IPS-18a (cell line): Measurements from ENCODE around the gene BACH2.
"Not testable (repeated sequence)": the region's sequence is repeated elsewhere in the genome, so short reads cannot be mapped to it uniquely, and the experiment has no call there.

Experiments
- H3K27ac ChIP-seq: one replicate; pipeline ENCODE4 v1.5.1; 2013; ENCODE audit warnings: low read length
- H3K27me3 ChIP-seq: one replicate; pipeline ENCODE4 v1.6.1; 2013; ENCODE audit warnings: mild to moderate bottlenecking, low read length; ENCODE audit not compliant: control insufficient read depth, insufficient read depth
- H3K36me3 ChIP-seq: one replicate; pipeline ENCODE4 v1.6.1; 2013; ENCODE audit warnings: low read depth, low read length; ENCODE audit not compliant: control insufficient read depth
- H3K4me1 ChIP-seq: one replicate; pipeline ENCODE4 v1.6.1; 2013; ENCODE audit warnings: low read depth, low read length; ENCODE audit not compliant: control insufficient read depth
- H3K4me3 ChIP-seq: one replicate; pipeline ENCODE4 v1.5.1; 2013; ENCODE audit warnings: low read length
- H3K9ac ChIP-seq: one replicate; pipeline ENCODE4 v1.6.1; 2013; ENCODE audit warnings: mild to moderate bottlenecking, low read length, moderate library complexity
- H3K9me3 ChIP-seq: one replicate; pipeline ENCODE4 v1.6.1; 2013; ENCODE audit warnings: low read depth, low read length; ENCODE audit not compliant: control insufficient read depth

Gene BACH2

GRCh38 chr6:90136837-90137568, 159.6 kb downstream of the BACH2 start:
- no peak overlapping the region for H3K9ac ChIP-seq
- no peak overlapping the region for H3K27ac ChIP-seq
- no peaks in the 10 kb centered on the region for H3K27me3 ChIP-seq
- H3K4me1 ChIP-seq: no peaks in the 10 kb centered on the region
- no peaks in the 10 kb centered on the region for H3K9me3 ChIP-seq
- no peaks in the 10 kb centered on the region for H3K36me3 ChIP-seq
- H3K4me3 ChIP-seq: no peak overlapping the region

- H3K27ac ChIP-seq: no peak overlapping the region
Measured at GRCh38 chr6:90136176-90136575, 160.5 kb downstream of the BACH2 start.

GRCh38 chr6:90135667-90136066, 161.0 kb downstream of the BACH2 start:
- H3K4me3 ChIP-seq: no peak overlapping the region
- no peaks in the 10 kb centered on the region for H3K36me3 ChIP-seq
- H3K27me3 ChIP-seq: no peaks in the 10 kb centered on the region
- H3K27ac ChIP-seq: no peak overlapping the region
- H3K9ac ChIP-seq: no peak overlapping the region
- no peaks in the 10 kb centered on the region for H3K4me1 ChIP-seq
- no peaks in the 10 kb centered on the region for H3K9me3 ChIP-seq

More at GRCh38 chr6:90136176-90136575, 160.5 kb downstream of the BACH2 start:
- Histone ChIP-seq H3K4me3 (no peak overlapping the region), H3K4me1 (no peaks in the 10 kb centered on the region), H3K9ac (no peak overlapping the region), H3K9me3 (no peaks in the 10 kb centered on the region), H3K36me3 (no peaks in the 10 kb centered on the region), H3K27me3 (no peaks in the 10 kb centered on the region)

- not testable (repeated sequence) for H3K27me3 ChIP-seq, H3K36me3 ChIP-seq, H3K4me3 ChIP-seq, H3K9me3 ChIP-seq, H3K4me1 ChIP-seq, H3K9ac ChIP-seq, H3K27ac ChIP-seq
Measured at GRCh38 chr6:90133664-90134063, 163.0 kb downstream of the BACH2 start.

- Histone ChIP-seq H3K27me3 (no peaks in the 10 kb centered on the region), H3K9me3 (no peaks in the 10 kb centered on the region), H3K9ac (no peak overlapping the region), H3K36me3 (no peaks in the 10 kb centered on the region), H3K4me3 (no peak overlapping the region), H3K4me1 (no peaks in the 10 kb centered on the region), H3K27ac (no peak overlapping the region)
Measured at GRCh38 chr6:90131614-90132423, 164.8 kb downstream of the BACH2 start.

GRCh38 chr6:90131125-90131524, 165.5 kb downstream of the BACH2 start:
- Histone ChIP-seq H3K27me3 (no peaks in the 10 kb centered on the region), H3K9ac (no peak overlapping the region), H3K4me1 (no peaks in the 10 kb centered on the region), H3K9me3 (no peaks in the 10 kb centered on the region), H3K27ac (no peak overlapping the region), H3K4me3 (no peak overlapping the region), H3K36me3 (no peaks in the 10 kb centered on the region)

- H3K4me3 ChIP-seq, H3K27ac ChIP-seq, H3K9ac ChIP-seq, H3K27me3 ChIP-seq, H3K36me3 ChIP-seq, H3K9me3 ChIP-seq, H3K4me1 ChIP-seq: not testable (repeated sequence)
Measured at GRCh38 chr6:90128687-90129086, 168.0 kb downstream of the BACH2 start.

- Histone ChIP-seq H3K27me3 (no peaks in the 10 kb centered on the region), H3K36me3 (no peaks in the 10 kb centered on the region), H3K27ac (no peak overlapping the region), H3K4me3 (no peak overlapping the region), H3K9me3 (no peaks in the 10 kb centered on the region), H3K4me1 (no peaks in the 10 kb centered on the region), H3K9ac (no peak overlapping the region)
Measured at GRCh38 chr6:90127595-90127994, 169.0 kb downstream of the BACH2 start.

- Histone ChIP-seq H3K27ac (no peak overlapping the region), H3K9me3 (no peaks in the 10 kb centered on the region), H3K27me3 (no peaks in the 10 kb centered on the region), H3K4me3 (no peak overlapping the region), H3K9ac (no peak overlapping the region), H3K4me1 (no peaks in the 10 kb centered on the region), H3K36me3 (no peaks in the 10 kb centered on the region)
Measured at GRCh38 chr6:90126839-90127238, 169.8 kb downstream of the BACH2 start.

- Histone ChIP-seq H3K27ac (no peak overlapping the region), H3K9me3 (no peaks in the 10 kb centered on the region), H3K36me3 (no peaks in the 10 kb centered on the region), H3K27me3 (no peaks in the 10 kb centered on the region), H3K4me3 (no peak overlapping the region), H3K4me1 (no peaks in the 10 kb centered on the region), H3K9ac (no peak overlapping the region)
Measured at GRCh38 chr6:90126181-90126580, 170.5 kb downstream of the BACH2 start.

GRCh38 chr6:90124874-90125510, 171.7 kb downstream of the BACH2 start:
- Histone ChIP-seq H3K27ac (no peak overlapping the region), H3K9me3 (no peaks in the 10 kb centered on the region), H3K27me3 (no peaks in the 10 kb centered on the region), H3K4me3 (no peak overlapping the region), H3K9ac (no peak overlapping the region), H3K4me1 (no peaks in the 10 kb centered on the region), H3K36me3 (no peaks in the 10 kb centered on the region)
